GM19238 (cell line): ENCODE results near the gene RERE.
"Not testable (repeated sequence)": the region's sequence is repeated elsewhere in the genome, so short reads cannot be mapped to it uniquely, and the experiment has no call there.

Source experiments
- DNase-seq: peaks from one replicate; pipeline ENCODE4 v3.0.0; 2011; ENCODE audit warnings: low spot score; ENCODE audit not compliant: insufficient read length

The RERE gene

GRCh38 chr1:8718850-8719361 lies 98.5 kb downstream of the RERE start:
- no peak for DNase-seq

GRCh38 chr1:8717148-8717547 lies 100.3 kb downstream of the RERE start:
- no peak for DNase-seq

GRCh38 chr1:8716238-8716637 lies 101.2 kb downstream of the RERE start:
- no peak for DNase-seq

GRCh38 chr1:8714173-8714572 lies 103.3 kb downstream of the RERE start:
- no peak for DNase-seq

GRCh38 chr1:8712413-8713231 lies 104.8 kb downstream of the RERE start:
- no peak for DNase-seq

GRCh38 chr1:8711873-8712412 lies 105.5 kb downstream of the RERE start:
- no peak for DNase-seq

- no peak for DNase-seq
Observed at GRCh38 chr1:8711151-8711550, 106.3 kb downstream of the RERE start.

GRCh38 chr1:8708259-8708658 lies 109.2 kb downstream of the RERE start:
- DNase-seq: no peak

GRCh38 chr1:8706995-8707396 lies 110.4 kb downstream of the RERE start:
- DNase-seq: no peak

GRCh38 chr1:8706291-8706690 lies 111.1 kb downstream of the RERE start:
- DNase-seq: no peak

- DNase-seq: no peak
Observed at GRCh38 chr1:8704866-8705506, 112.5 kb downstream of the RERE start.

- DNase-seq: peak; percentile 82
Observed at GRCh38 chr1:8702850-8703810, 114.3 kb downstream of the RERE start.

GRCh38 chr1:8702472-8702849 lies 115.0 kb downstream of the RERE start:
- no peak for DNase-seq

GRCh38 chr1:8701794-8702471 lies 115.5 kb downstream of the RERE start:
- no peak for DNase-seq

- DNase-seq: no peak
Observed at GRCh38 chr1:8699679-8700078, 117.8 kb downstream of the RERE start.

GRCh38 chr1:8698937-8699447 lies 118.4 kb downstream of the RERE start:
- no peak for DNase-seq

GRCh38 chr1:8698012-8698630 lies 119.3 kb downstream of the RERE start:
- no peak for DNase-seq

GRCh38 chr1:8695442-8695841 lies 122.0 kb downstream of the RERE start:
- not testable (repeated sequence) for DNase-seq

GRCh38 chr1:8693107-8693506 lies 124.3 kb downstream of the RERE start:
- no peak for DNase-seq

- no peak for DNase-seq
Observed at GRCh38 chr1:8691662-8692061, 125.8 kb downstream of the RERE start.
